T-helper 22 cell (primary cell): ENCODE data around the gene TCP1.
A peak's percentile ranks its signal among the peaks of the same experiment; 100 is the strongest.
"Not testable (repeated sequence)": the region's sequence is repeated elsewhere in the genome, so short reads cannot be mapped to it uniquely, and the experiment has no call there.

ENCODE experiments used
- DNase-seq: peaks from one replicate; pipeline ENCODE4 v3.0.0-alpha.2; 2020; ENCODE audit warnings: low read depth

The TCP1 gene

GRCh38 chr6:159772196-159772595, 17.2 kb downstream of the TCP1 start:
- DNase-seq: no peak

GRCh38 chr6:159769470-159769869, 19.9 kb downstream of the TCP1 start:
- DNase-seq: no peak

GRCh38 chr6:159766906-159767305, 22.5 kb downstream of the TCP1 start:
- no peak for DNase-seq

- DNase-seq: peak; percentile 14
Observed at GRCh38 chr6:159762681-159763293, 26.6 kb downstream of the TCP1 start.

GRCh38 chr6:159761873-159762680, 27.3 kb downstream of the TCP1 start, which contains the start of gene ACAT2:
ACAT2 (plus strand) TSS chr6:159762045; CDS start chr6:159762088, 43 bp downstream.
- DNase-seq: peak; percentile 91

GRCh38 chr6:159761129-159761872, 28.1 kb downstream of the TCP1 start:
- DNase-seq: no peak

- DNase-seq: no peak
Observed at GRCh38 chr6:159760602-159761057, 28.8 kb downstream of the TCP1 start.

- no peak for DNase-seq
Observed at GRCh38 chr6:159759645-159760044, 29.8 kb downstream of the TCP1 start.

GRCh38 chr6:159758031-159759001, 31.1 kb downstream of the TCP1 start:
- no peak for DNase-seq

GRCh38 chr6:159756508-159756907, 32.9 kb downstream of the TCP1 start:
- DNase-seq: no peak

- DNase-seq: no peak
Observed at GRCh38 chr6:159754959-159755914, 34.2 kb downstream of the TCP1 start.

GRCh38 chr6:159754401-159754800, 35.0 kb downstream of the TCP1 start:
- DNase-seq: no peak

- no peak for DNase-seq
Observed at GRCh38 chr6:159753081-159753872, 36.1 kb downstream of the TCP1 start.

- no peak for DNase-seq
Observed at GRCh38 chr6:159751448-159751847, 38.0 kb downstream of the TCP1 start.

GRCh38 chr6:159748127-159748526, 41.3 kb downstream of the TCP1 start:
- DNase-seq: not testable (repeated sequence)

GRCh38 chr6:159746759-159747158, 42.6 kb downstream of the TCP1 start:
- DNase-seq: no peak

- no peak for DNase-seq
Observed at GRCh38 chr6:159745081-159745480, 44.3 kb downstream of the TCP1 start.

GRCh38 chr6:159742165-159742564, 47.2 kb downstream of the TCP1 start:
- no peak for DNase-seq

- DNase-seq: no peak
Observed at GRCh38 chr6:159739341-159739740, 50.1 kb downstream of the TCP1 start.
